Measurements from ENCODE around the gene ZDHHC18. TPM values are rescaled to one million over a fixed set of nuclear protein-coding genes. Genes with fewer than 3 reads are reported as not detected.

The ZDHHC18 gene
- total and polyA plus RNA-seq, 5 experiments from 2014 or later: 4.6 to 37.4 (median 17.2) TPM

GRCh38 chr1:26854906-26855305 lies 28.4 kb downstream of the ZDHHC18 start:
- DNase-seq: no peak
- Mint-ChIP-seq H3K9me3 (no peaks in the 10 kb centered on the region), H3K4me1 (peaks cover 0 to 2% (median 0%) of the 10 kb centered on the region in 4 donors), H3K27ac (peak overlapping the region in 1 of 10 donors; percentile 18), H3K36me3 (peaks cover 0 to 57% (median 12%) of the 10 kb centered on the region in 3 donors), H3K4me3 (no peak overlapping the region), H3K27me3 (no peaks in the 10 kb centered on the region)
- ATAC-seq: no peak
- POLR2A ChIA-PET: interaction anchor here (0.7 kb wide), 1 partner anchor 22 kb away, joined by 3 read pairs; no protein-coding TSS in a partner anchor

DNA sequence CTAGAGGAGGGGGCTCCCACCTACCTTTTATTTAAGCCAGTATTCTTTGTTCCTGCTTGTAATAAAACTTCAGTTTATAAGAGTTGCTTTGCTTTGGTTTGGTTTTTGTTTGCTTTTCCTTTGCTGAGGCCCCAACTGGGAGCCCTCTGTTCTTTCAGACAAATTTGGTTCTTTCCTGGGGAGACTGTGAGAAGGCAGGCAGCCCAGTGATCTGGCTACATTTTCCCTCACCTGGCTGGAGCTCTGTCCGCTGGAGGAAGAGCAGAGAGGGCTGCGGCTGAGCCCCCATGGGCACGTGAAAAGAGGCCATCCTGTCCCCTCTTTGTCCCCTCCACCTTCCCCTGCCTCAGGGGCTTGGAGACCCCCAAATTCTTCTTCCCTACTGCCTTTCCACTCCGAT lies 29.1 kb downstream of the ZDHHC18 start:
- DNase-seq: no peak
- no peaks in the 10 kb centered on the region for H3K27me3 Mint-ChIP-seq
- POLR2A ChIA-PET: interaction anchor here (0.7 to 1.4 kb wide), 2 partner anchors 9 to 23 kb away, joined by 3 to 6 read pairs; no protein-coding TSS in a partner anchor
- no peak for ATAC-seq
- peak overlapping the region in 1 of 10 donors; percentile 37 for H3K27ac Mint-ChIP-seq
- peaks cover 0 to 50% (median 12%) of the 10 kb centered on the region in 3 donors for H3K36me3 Mint-ChIP-seq
- H3K4me1 Mint-ChIP-seq: peaks cover 0 to 2% (median 0%) of the 10 kb centered on the region in 4 donors
- H3K9me3 Mint-ChIP-seq: no peaks in the 10 kb centered on the region
- no peak overlapping the region for H3K4me3 Mint-ChIP-seq

GRCh38 chr1:26856181-26856580 lies 29.7 kb downstream of the ZDHHC18 start:
- POLR2A ChIA-PET: interaction anchor here (1.4 kb wide), 1 partner anchor 8 kb away, joined by 6 read pairs; no protein-coding TSS in a partner anchor
- no peaks in the 10 kb centered on the region for H3K27me3 Mint-ChIP-seq
- DNase-seq: no peak
- H3K4me1 Mint-ChIP-seq: peaks cover 0 to 2% (median 0%) of the 10 kb centered on the region in 4 donors
- H3K9me3 Mint-ChIP-seq: no peaks in the 10 kb centered on the region
- ATAC-seq: no peak
- peaks cover 0 to 45% (median 12%) of the 10 kb centered on the region in 3 donors for H3K36me3 Mint-ChIP-seq
- no peak overlapping the region for H3K4me3 Mint-ChIP-seq
- peak overlapping the region in 1 of 10 donors; percentile 37 for H3K27ac Mint-ChIP-seq

GRCh38 chr1:26856604-26857469 lies 30.3 kb downstream of the ZDHHC18 start:
- peaks cover 0 to 2% (median 0%) of the 10 kb centered on the region in 4 donors for H3K4me1 Mint-ChIP-seq
- no peaks in the 10 kb centered on the region for H3K9me3 Mint-ChIP-seq
- H3K27ac Mint-ChIP-seq: peak overlapping the region in 1 of 10 donors; percentile 10
- no peaks in the 10 kb centered on the region for H3K27me3 Mint-ChIP-seq
- POLR2A ChIA-PET: interaction anchor here (1.4 kb wide), 1 partner anchor 8 kb away, joined by 6 read pairs; no protein-coding TSS in a partner anchor
- DNase-seq: no peak
- H3K4me3 Mint-ChIP-seq: no peak overlapping the region
- no peak for ATAC-seq
- peaks cover 0 to 38% (median 5%) of the 10 kb centered on the region in 3 donors for H3K36me3 Mint-ChIP-seq

GRCh38 chr1:26857473-26858060 lies 31.1 kb downstream of the ZDHHC18 start:
- H3K9me3 Mint-ChIP-seq: no peaks in the 10 kb centered on the region
- no peaks in the 10 kb centered on the region for H3K27me3 Mint-ChIP-seq
- peaks cover 0 to 31% (median 3%) of the 10 kb centered on the region in 3 donors for H3K36me3 Mint-ChIP-seq
- peaks cover 0 to 4% (median 3%) of the 10 kb centered on the region in 4 donors for H3K4me1 Mint-ChIP-seq
- H3K4me3 Mint-ChIP-seq: no peak overlapping the region
- no peak for ATAC-seq
- no peak for DNase-seq
- peak overlapping the region in 2 of 10 donors; percentile 4 to 29 for H3K27ac Mint-ChIP-seq
- POLR2A ChIA-PET: interaction anchor here (0.5 to 0.7 kb wide), 2 partner anchors 19 to 39 kb away, joined by 3 read pairs; no protein-coding TSS in a partner anchor

DNA sequence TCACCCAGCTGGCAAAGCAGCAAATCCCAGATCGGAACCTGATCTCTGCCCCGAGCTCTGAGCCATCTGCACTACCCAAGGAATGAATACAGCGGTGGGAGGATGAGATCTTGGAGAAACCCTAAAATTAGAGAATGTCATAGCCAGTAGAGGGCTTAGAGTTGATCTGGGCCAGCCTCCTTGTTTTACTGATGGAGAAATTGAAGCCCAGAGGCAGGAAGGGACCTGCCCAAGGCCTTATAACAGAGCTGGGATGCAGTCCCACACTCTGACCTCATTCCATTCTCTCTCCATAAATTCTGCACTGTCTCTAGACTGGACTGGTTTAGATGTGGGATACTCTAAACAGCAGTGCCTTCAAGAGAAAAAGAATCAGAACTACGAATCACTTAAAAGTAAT lies 31.7 kb downstream of the ZDHHC18 start:
- H3K4me3 Mint-ChIP-seq: no peak overlapping the region
- peak overlapping the region in 1 of 10 donors; percentile 4 for H3K27ac Mint-ChIP-seq
- DNase-seq (no peak), ATAC-seq (no peak)
- no peaks in the 10 kb centered on the region for H3K9me3 Mint-ChIP-seq
- POLR2A ChIA-PET: interaction anchor here (0.5 to 1.1 kb wide), 3 partner anchors 13 to 39 kb away, joined by 3 to 4 read pairs (median 3); no protein-coding TSS in a partner anchor
- H3K4me1 Mint-ChIP-seq: peaks cover 3 to 9% (median 5%) of the 10 kb centered on the region in 4 donors
- peaks cover 0 to 25% (median 0%) of the 10 kb centered on the region in 3 donors for H3K36me3 Mint-ChIP-seq
- H3K27me3 Mint-ChIP-seq: no peaks in the 10 kb centered on the region

GRCh38 chr1:26858891-26859640 lies 32.6 kb downstream of the ZDHHC18 start:
- ATAC-seq: no peak
- H3K27me3 Mint-ChIP-seq: no peaks in the 10 kb centered on the region
- no peaks in the 10 kb centered on the region for H3K9me3 Mint-ChIP-seq

GRCh38 chr1:26861286-26861701 lies 34.8 kb downstream of the ZDHHC18 start:
- Mint-ChIP-seq H3K27me3 (no peaks in the 10 kb centered on the region), H3K4me1 (peaks cover 10 to 29% (median 24%) of the 10 kb centered on the region in 4 donors), H3K4me3 (peak overlapping the region in 1 of 10 donors; percentile 14), H3K27ac (no peak overlapping the region), H3K9me3 (no peaks in the 10 kb centered on the region), H3K36me3 (peaks cover 0 to 4% (median 0%) of the 10 kb centered on the region in 3 donors)
- ATAC-seq (no peak), DNase-seq (no peak)
- POLR2A ChIA-PET: no interaction called here

More at GRCh38 chr1:26858891-26859640, 32.6 kb downstream of the ZDHHC18 start:
- Mint-ChIP-seq H3K4me3 (no peak overlapping the region), H3K4me1 (peaks cover 6 to 16% (median 13%) of the 10 kb centered on the region in 4 donors), H3K27ac (no peak overlapping the region), H3K36me3 (peaks cover 0 to 19% (median 0%) of the 10 kb centered on the region in 3 donors)
- POLR2A ChIA-PET: interaction anchor here (0.6 to 1.1 kb wide), 2 partner anchors 12 to 30 kb away, joined by 3 to 4 read pairs; no protein-coding TSS in a partner anchor
- DNase-seq: no peak

- Mint-ChIP-seq H3K27ac (no peak overlapping the region), H3K27me3 (no peaks in the 10 kb centered on the region), H3K36me3 (peaks cover 0 to 1% (median 0%) of the 10 kb centered on the region in 3 donors), H3K9me3 (no peaks in the 10 kb centered on the region), H3K4me1 (peaks cover 10 to 29% (median 24%) of the 10 kb centered on the region in 4 donors), H3K4me3 (peak overlapping the region in 4 of 10 donors; percentile 4 to 37 (median 20))
- POLR2A ChIA-PET: interaction anchor here (0.6 to 1.4 kb wide), 3 partner anchors 22 to 322 kb away, joined by 3 to 4 read pairs (median 3); partner anchors contain the start of gene GPN2
- DNase-seq (no peak), ATAC-seq (no peak)
Measured at GRCh38 chr1:26861889-26862378, 35.4 kb downstream of the ZDHHC18 start.

- POLR2A ChIA-PET: interaction anchor here (0.5 to 2.0 kb wide), 5 partner anchors 7 to 323 kb away, joined by 3 to 6 read pairs (median 3); partner anchors contain the start of gene GPN2
- Mint-ChIP-seq H3K4me1 (peaks cover 10 to 29% (median 24%) of the 10 kb centered on the region in 4 donors), H3K4me3 (peak within 1 kb of the TSS; percentile 87 to 100 (median 98)), H3K36me3 (no peaks in the 10 kb centered on the region), H3K27me3 (no peaks in the 10 kb centered on the region), H3K27ac (peak within 1 kb of the TSS in 8 of 10 donors; percentile 24 to 95 (median 78)), H3K9me3 (no peaks in the 10 kb centered on the region)
- ATAC-seq (no peak), DNase-seq (peak in 5 of 10 donors; percentile 11 to 28 (median 20))
Measured at GRCh38 chr1:26862781-26863684, 36.5 kb downstream of the ZDHHC18 start, which contains the start of gene SFN. TSS of gene SFN (plus strand) at chr1:26863149. CDS start at chr1:26863213, 64 bp downstream.

Data from naive thymus-derived CD8-positive, alpha-beta T cell (primary cell).